Mucosa of descending colon (tissue), 3 donors: ENCODE measurements around the gene UPK2. TPM values are rescaled to one million over a fixed set of nuclear protein-coding genes. Genes with fewer than 3 reads are reported as not detected.

Source experiments
- ATAC-seq: fragments of 200-7000 bp; cut with Tn5 transposase; one replicate; pipeline ENCODE4 v1.9.1; 2020; ENCODE audit warnings: mild to moderate bottlenecking, moderate library complexity
- DNase-seq, 3 donors: peaks; one replicate each; pipeline ENCODE4 v3.0.0-alpha.2; 2020
- H3K36me3 ChIP-seq: fragments of 200-600 bp; one replicate; pipeline ENCODE4 v1.8.0; 2021; ENCODE audit warnings: low read depth, mild to moderate bottlenecking
- H3K4me1 ChIP-seq: fragments of 200-600 bp; one replicate; pipeline ENCODE4 v1.8.0; 2021; ENCODE audit warnings: low read depth, mild to moderate bottlenecking
- H3K4me3 ChIP-seq: fragments of 200-600 bp; one replicate; pipeline ENCODE4 v1.8.0; 2021; ENCODE audit warnings: mild to moderate bottlenecking
- H3K9me3 ChIP-seq: fragments of 200-600 bp; one replicate; pipeline ENCODE4 v1.8.0; 2021; ENCODE audit warnings: mild to moderate bottlenecking
- CTCF ChIP-seq: fragments of 200-600 bp; IDR thresholded peaks from one replicate; pipeline ENCODE4 v1.8.0; 2022; ENCODE audit warnings: antibody characterized with exemption, mild to moderate bottlenecking
- intact Hi-C, 2 donors: fragments of 100-400 bp; cut with DNase I in 1 of 2; cut with micrococcal nuclease in 1 of 2; formaldehyde crosslinking; loops; one replicate each; pipeline versions ENCODE4 v1.11.0 to v1.11.1; 2022; cut with DNase I, micrococcal nuclease
- total RNA-seq, 3 donors: library from RNA; stranded (reverse); fragmentation: NEBNext Ultra II Directional in 2 of 3; extraction: Animal tissue kit (Norgen Biotek cat#: 25700) in 2 of 3; gene quantifications; one replicate each; pipeline versions ENCODE4 v1.2.1 to v1.2.4, GENCODE V29; 2021 to 2023
- donor health status: DM: no; HTN: no; CAD: no; lungs with moderate emphysema.
- donor health status: DM: no; HTN: no; CAD: no.
- donor health status: DM: no; HTN: yes; CAD: no.

The UPK2 gene
- total RNA-seq, 3 donors from 2014 or later: not detected

- ATAC-seq (peak; percentile 74), DNase-seq (peak; percentile 93 to 98 (median 95))
- peaks cover 12% of the 10 kb centered on the region for H3K4me1 ChIP-seq
- peak; percentile 94 for TF ChIP-seq CTCF
- H3K4me3 ChIP-seq: peak overlapping the region; percentile 65
- intact Hi-C loops: no loop called here
- no peaks in the 10 kb centered on the region for H3K9me3 ChIP-seq
- H3K36me3 ChIP-seq: no peaks in the 10 kb centered on the region
These were observed 25.9 kb upstream of the UPK2 start for GRCh38 chr11:118930094-118930712.

- DNase-seq: no peak
- intact Hi-C loops: no loop called here
- H3K4me1 ChIP-seq: peaks cover 12% of the 10 kb centered on the region
These were observed 24.5 kb upstream of the UPK2 start for GRCh38 chr11:118931571-118931970.

GRCh38 chr11:118933486-118933885 is 22.6 kb upstream of the UPK2 start:
- DNase-seq (no peak), ATAC-seq (no peak)
- no peaks in the 10 kb centered on the region for H3K36me3 ChIP-seq
- no peak overlapping the region for H3K4me3 ChIP-seq
- H3K4me1 ChIP-seq: peaks cover 8% of the 10 kb centered on the region
- H3K9me3 ChIP-seq: no peaks in the 10 kb centered on the region
- TF ChIP-seq CTCF: no peak
- intact Hi-C loops: no loop called here

More at GRCh38 chr11:118931571-118931970, 24.5 kb upstream of the UPK2 start:
- no peak overlapping the region for H3K4me3 ChIP-seq
- H3K9me3 ChIP-seq: no peaks in the 10 kb centered on the region
- H3K36me3 ChIP-seq: no peaks in the 10 kb centered on the region
- ATAC-seq: no peak
- TF ChIP-seq CTCF: no peak

GRCh38 chr11:118935376-118935775 is 20.7 kb upstream of the UPK2 start:
- no peak for TF ChIP-seq CTCF
- Histone ChIP-seq H3K4me3 (no peak overlapping the region), H3K36me3 (no peaks in the 10 kb centered on the region), H3K4me1 (peaks cover 2% of the 10 kb centered on the region), H3K9me3 (no peaks in the 10 kb centered on the region)
- intact Hi-C loops: no loop called here
- DNase-seq (no peak), ATAC-seq (no peak)

- H3K4me3 ChIP-seq: no peak overlapping the region
- H3K9me3 ChIP-seq: no peaks in the 10 kb centered on the region
- no peaks in the 10 kb centered on the region for H3K4me1 ChIP-seq
- intact Hi-C loops: no loop called here
- no peak for TF ChIP-seq CTCF
- ATAC-seq: peak; percentile 46
- H3K36me3 ChIP-seq: no peaks in the 10 kb centered on the region
- no peak for DNase-seq
These were observed 17.4 kb upstream of the UPK2 start for GRCh38 chr11:118938491-118939403.
